Type B pancreatic cell (in vitro differentiated cells): ENCODE results near the gene SYT14. TPM values are rescaled to one million over a fixed set of nuclear protein-coding genes. Genes with fewer than 3 reads are reported as not detected.

ENCODE experiments used
- DNase-seq: peaks from one replicate; pipeline ENCODE4 v3.0.0; 2021; ENCODE audit warnings: mixed read lengths; ENCODE audit not compliant: unreplicated experiment; ENCODE audit errors: extremely low spot score
- H3K27ac Mint-ChIP-seq: 2 replicates; pipeline ENCODE4 v1.8.0; 2021; ENCODE audit warnings: mild to moderate bottlenecking, mixed read lengths
- H3K27me3 Mint-ChIP-seq: 2 replicates; pipeline ENCODE4 v1.8.0; 2021; ENCODE audit warnings: mixed read lengths
- H3K36me3 Mint-ChIP-seq: 2 replicates; pipeline ENCODE4 v1.8.0; 2021; ENCODE audit warnings: mixed read lengths
- H3K4me1 Mint-ChIP-seq: one replicate; pipeline ENCODE4 v1.8.0; 2021; ENCODE audit warnings: mixed read lengths; ENCODE audit not compliant: unreplicated experiment
- H3K4me3 Mint-ChIP-seq: 2 replicates; pipeline ENCODE4 v1.8.0; 2021; ENCODE audit warnings: mild to moderate bottlenecking, mixed read lengths
- H3K9me3 Mint-ChIP-seq: 2 replicates; pipeline ENCODE4 v1.8.0; 2021; ENCODE audit warnings: mixed read lengths
- CTCF ChIP-seq: fragments of 200-600 bp; sonication (generic); conservative IDR thresholded peaks from 2 replicates; pipeline ENCODE4 v1.5.0; 2021; ENCODE audit warnings: antibody characterized with exemption, mild to moderate bottlenecking
- total RNA-seq: library from RNA; stranded (reverse); gene quantifications from 2 replicates; pipeline ENCODE4 v1.2.1, GENCODE V29; 2021; ENCODE audit warnings: low replicate concordance

Gene SYT14
- total RNA-seq, 1 donor from 2014 or later, result 5.7 TPM

GRCh38 chr1:210022044-210022443 is 84.0 kb downstream of the SYT14 start:
- no peak for DNase-seq
- no peak for TF ChIP-seq CTCF

DNA sequence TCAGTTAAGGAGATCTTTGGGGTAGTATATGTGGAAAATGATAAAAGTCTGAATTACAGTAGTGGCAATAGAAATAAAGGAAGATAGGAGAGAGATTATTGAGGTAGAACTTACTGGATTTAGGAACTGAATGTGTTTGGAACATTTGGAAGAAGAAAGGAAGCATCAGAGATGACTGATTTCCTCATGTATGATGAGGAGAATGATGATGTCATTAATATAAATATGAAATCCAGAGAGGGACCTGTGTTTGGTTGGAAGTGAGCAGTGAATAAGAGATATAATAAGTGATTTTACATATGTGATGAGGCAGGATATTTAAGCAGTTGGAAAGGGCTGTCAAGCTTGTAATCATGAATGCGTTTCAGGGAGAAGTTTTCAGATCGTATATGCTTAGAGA is 86.3 kb downstream of the SYT14 start:
- H3K36me3 Mint-ChIP-seq, result no peaks in the 10 kb centered on the region
- H3K9me3 Mint-ChIP-seq, result peaks cover 2% of the 10 kb centered on the region
- H3K4me1 Mint-ChIP-seq, result no peaks in the 10 kb centered on the region
- H3K27me3 Mint-ChIP-seq, result no peaks in the 10 kb centered on the region
- DNase-seq, result no peak
- no peak overlapping the region for H3K4me3 Mint-ChIP-seq
- no peak overlapping the region for H3K27ac Mint-ChIP-seq
- TF ChIP-seq CTCF, result no peak

More at GRCh38 chr1:210022044-210022443, 84.0 kb downstream of the SYT14 start:
- Mint-ChIP-seq H3K9me3 (no peaks in the 10 kb centered on the region), H3K27me3 (no peaks in the 10 kb centered on the region), H3K4me1 (no peaks in the 10 kb centered on the region), H3K4me3 (no peak overlapping the region), H3K36me3 (no peaks in the 10 kb centered on the region), H3K27ac (no peak overlapping the region)

GRCh38 chr1:210024996-210025395 is 87.0 kb downstream of the SYT14 start:
- no peak for TF ChIP-seq CTCF
- H3K9me3 Mint-ChIP-seq, result peaks cover 3% of the 10 kb centered on the region
- no peaks in the 10 kb centered on the region for H3K36me3 Mint-ChIP-seq
- H3K4me3 Mint-ChIP-seq, result no peak overlapping the region
- no peak overlapping the region for H3K27ac Mint-ChIP-seq
- H3K27me3 Mint-ChIP-seq, result no peaks in the 10 kb centered on the region
- no peak for DNase-seq
- H3K4me1 Mint-ChIP-seq, result no peaks in the 10 kb centered on the region

DNA sequence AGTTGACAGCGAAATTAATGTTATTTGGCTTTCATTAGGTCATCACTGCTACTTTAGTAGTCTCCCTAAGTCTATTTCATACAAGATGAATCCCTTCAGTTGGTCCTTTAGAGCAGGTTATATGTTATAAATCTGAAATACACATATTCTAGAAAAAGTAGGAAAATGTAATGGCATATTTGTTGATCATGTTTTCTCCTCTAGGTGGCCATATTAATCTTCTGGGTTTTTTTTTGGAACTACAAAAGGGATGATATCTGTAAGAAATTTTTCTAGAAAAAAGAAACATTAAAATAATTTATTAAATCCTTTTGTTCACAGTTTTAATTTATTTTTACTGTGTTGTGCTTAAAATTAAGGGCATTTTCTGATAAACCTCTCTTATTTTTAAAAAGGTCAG is 87.9 kb downstream of the SYT14 start:
- peaks cover 3% of the 10 kb centered on the region for H3K9me3 Mint-ChIP-seq
- no peak overlapping the region for H3K4me3 Mint-ChIP-seq
- no peak for DNase-seq
- no peaks in the 10 kb centered on the region for H3K4me1 Mint-ChIP-seq
- no peak overlapping the region for H3K27ac Mint-ChIP-seq
- H3K27me3 Mint-ChIP-seq, result no peaks in the 10 kb centered on the region
- peak; percentile 42 for TF ChIP-seq CTCF
- no peaks in the 10 kb centered on the region for H3K36me3 Mint-ChIP-seq

GRCh38 chr1:210027994-210028393 is 90.0 kb downstream of the SYT14 start:
- no peak overlapping the region for H3K27ac Mint-ChIP-seq
- no peaks in the 10 kb centered on the region for H3K27me3 Mint-ChIP-seq
- H3K4me1 Mint-ChIP-seq, result no peaks in the 10 kb centered on the region
- no peaks in the 10 kb centered on the region for H3K36me3 Mint-ChIP-seq
- H3K9me3 Mint-ChIP-seq, result peaks cover 3% of the 10 kb centered on the region
- no peak for DNase-seq
- H3K4me3 Mint-ChIP-seq, result no peak overlapping the region
- no peak for TF ChIP-seq CTCF

DNA sequence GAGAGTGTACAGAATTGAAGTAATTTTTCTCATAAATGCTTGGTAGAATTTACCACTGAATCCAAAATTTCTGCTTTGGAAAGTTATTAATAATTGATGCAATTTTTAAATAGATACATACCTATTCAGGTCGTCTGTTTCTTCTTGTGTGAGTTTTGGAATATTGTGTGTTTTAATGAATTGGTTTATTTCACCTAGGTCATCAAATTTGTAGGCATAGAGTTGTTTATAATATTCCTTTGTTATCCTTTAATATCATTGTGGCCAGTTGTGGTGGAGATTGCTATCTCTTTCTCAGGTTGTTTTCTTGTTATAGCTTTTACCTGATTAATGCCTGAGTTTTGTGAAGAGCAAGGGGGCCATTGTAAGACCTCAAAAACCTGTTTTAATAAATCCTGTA is 93.5 kb downstream of the SYT14 start:
- H3K9me3 Mint-ChIP-seq, result peaks cover 3% of the 10 kb centered on the region
- H3K27ac Mint-ChIP-seq, result no peak overlapping the region
- H3K36me3 Mint-ChIP-seq, result no peaks in the 10 kb centered on the region
- no peaks in the 10 kb centered on the region for H3K27me3 Mint-ChIP-seq
- DNase-seq, result no peak
- H3K4me1 Mint-ChIP-seq, result no peaks in the 10 kb centered on the region
- no peak for TF ChIP-seq CTCF
- no peak overlapping the region for H3K4me3 Mint-ChIP-seq
